WTC11 (cell line): ENCODE results near the gene BPIFB2. TPM values are rescaled to one million over a fixed set of nuclear protein-coding genes. Genes with fewer than 3 reads are reported as not detected.

ENCODE experiments used
- ATAC-seq: fragments of 200-7000 bp; cut with Tn5 transposase; 2 replicates; pipeline ENCODE4 v1.10.0; 2021; ENCODE audit warnings: mild to moderate bottlenecking, moderate library complexity
- CTCF ChIA-PET: fragments of 300-600 bp; sonication (Branson Sonifier 250); formaldehyde crosslinking; loops from one replicate; lab custom pipeline; 2021; ENCODE audit warnings: antibody characterized with exemption; lab: Charles Lee
- POLR2A ChIA-PET: fragments of 350-600 bp; sonication (Branson Sonifier 250); formaldehyde crosslinking; loops from one replicate; lab custom pipeline; 2021; ENCODE audit warnings: antibody characterized with exemption; lab: Charles Lee
- DNase-seq: peaks from one replicate; pipeline ENCODE4 v3.0.0; 2021; ENCODE audit warnings: low spot score
- H3K27ac Mint-ChIP-seq: 2 replicates; pipeline ENCODE4 v1.8.0; 2021; ENCODE audit warnings: mixed read lengths
- H3K27me3 Mint-ChIP-seq: 2 replicates; pipeline ENCODE4 v1.8.0; 2021; ENCODE audit warnings: low read depth, mild to moderate bottlenecking, moderate library complexity, mixed read lengths
- H3K36me3 Mint-ChIP-seq: 2 replicates; pipeline ENCODE4 v1.8.0; 2021; ENCODE audit warnings: mixed read lengths
- H3K4me1 Mint-ChIP-seq: 2 replicates; pipeline ENCODE4 v1.8.0; 2022; ENCODE audit warnings: mixed read lengths
- H3K4me3 Mint-ChIP-seq: 2 replicates; pipeline ENCODE4 v1.8.0; 2021; ENCODE audit warnings: mild to moderate bottlenecking, moderate library complexity, mixed read lengths
- H3K9me3 Mint-ChIP-seq: 2 replicates; pipeline ENCODE4 v1.8.0; 2021; ENCODE audit warnings: mixed read lengths
- ATF1 ChIP-seq: sonication (generic); formaldehyde crosslinking; IDR thresholded peaks from 2 replicates; pipeline ENCODE4 v1.8.1; 2023; ENCODE audit warnings: mild to moderate bottlenecking, moderate library complexity, missing genetic modification reagents
- ATF2 ChIP-seq: sonication (generic); formaldehyde crosslinking; IDR thresholded peaks from 2 replicates; pipeline ENCODE4 v1.8.1; 2022; ENCODE audit warnings: low read depth, missing genetic modification reagents, borderline replicate concordance
- CBFB ChIP-seq: sonication (generic); formaldehyde crosslinking; IDR thresholded peaks from 2 replicates; pipeline ENCODE4 v1.8.1; 2022; ENCODE audit warnings: mild to moderate bottlenecking, low read depth, missing genetic modification reagents
- E2F4 ChIP-seq: sonication (generic); formaldehyde crosslinking; IDR thresholded peaks from 2 replicates; pipeline ENCODE4 v1.8.1; 2022; ENCODE audit warnings: low read depth, mild to moderate bottlenecking, moderate library complexity, missing genetic modification reagents, borderline replicate concordance
- EMX1 ChIP-seq: fragments of 250-450 bp; sonication (Bioruptor Pico); IDR thresholded peaks from 2 replicates; pipeline ENCODE4 v1.8.0; 2021; ENCODE audit warnings: mild to moderate bottlenecking
- JAZF1 ChIP-seq: fragments of 250-450 bp; sonication (Bioruptor Pico); IDR thresholded peaks from 2 replicates; pipeline ENCODE4 v1.9.0; 2021; ENCODE audit warnings: moderate library complexity, mild to moderate bottlenecking, inconsistent platforms
- MAX ChIP-seq: sonication (generic); formaldehyde crosslinking; IDR thresholded peaks from 2 replicates; pipeline ENCODE4 v1.8.0; 2022; ENCODE audit warnings: mild to moderate bottlenecking, missing genetic modification reagents
- MLX ChIP-seq: sonication (generic); formaldehyde crosslinking; IDR thresholded peaks from 2 replicates; pipeline ENCODE4 v1.8.1; 2023; ENCODE audit warnings: mild to moderate bottlenecking, missing genetic modification reagents, moderate library complexity
- MYBL2 ChIP-seq: sonication (generic); formaldehyde crosslinking; IDR thresholded peaks from 2 replicates; pipeline ENCODE4 v1.8.1; 2023; ENCODE audit warnings: mild to moderate bottlenecking, moderate library complexity, missing genetic modification reagents
- SMAD4 ChIP-seq: sonication (generic); formaldehyde crosslinking; IDR thresholded peaks from 2 replicates; pipeline ENCODE4 v1.8.0; 2022; ENCODE audit warnings: mild to moderate bottlenecking, missing genetic modification reagents
- SP1 ChIP-seq: sonication (generic); formaldehyde crosslinking; conservative IDR thresholded peaks from 2 replicates; pipeline ENCODE4 v1.8.1; 2022; ENCODE audit warnings: missing genetic modification reagents
- ZMAT4 ChIP-seq: fragments of 250-450 bp; sonication (Bioruptor Pico); IDR thresholded peaks from 2 replicates; pipeline ENCODE4 v1.9.0; 2021; ENCODE audit warnings: mild to moderate bottlenecking
- ZNF232 ChIP-seq: sonication (generic); formaldehyde crosslinking; IDR thresholded peaks from 2 replicates; pipeline ENCODE4 v1.8.0; 2022; ENCODE audit warnings: mild to moderate bottlenecking, missing genetic modification reagents
- ZNF423 ChIP-seq: fragments of 250-450 bp; sonication (Bioruptor Pico); IDR thresholded peaks from 2 replicates; pipeline ENCODE4 v2.1.2; 2022; ENCODE audit warnings: mild to moderate bottlenecking, moderate library complexity
- ZNF425 ChIP-seq: fragments of 250-450 bp; sonication (Bioruptor Pico); conservative IDR thresholded peaks from 2 replicates; pipeline ENCODE4 v1.9.0; 2021; ENCODE audit warnings: mild to moderate bottlenecking
- ZSCAN18 ChIP-seq: fragments of 250-450 bp; sonication (Bioruptor Pico); IDR thresholded peaks from 2 replicates; pipeline ENCODE4 v2.1.2; 2022; ENCODE audit warnings: mild to moderate bottlenecking, moderate library complexity
- total RNA-seq: library from RNA; stranded (reverse); gene quantifications from 3 replicates; pipeline ENCODE4 v1.2.3, GENCODE V29; 2021

BPIFB2 gene
- total RNA-seq, 1 experiment from 2014 or later: 0.09 TPM

- CTCF ChIA-PET: interaction anchor here (1.6 to 5.6 kb wide), 4 partner anchors 9 to 121 kb away, joined by 6 to 34 read pairs (median 8); partner anchors contain the start of gene SUN5
- POLR2A ChIA-PET: no interaction called here
- ATAC-seq (no peak), DNase-seq (no peak)
- Mint-ChIP-seq H3K27me3 (no peaks in the 10 kb centered on the region), H3K27ac (no peak overlapping the region), H3K36me3 (no peaks in the 10 kb centered on the region), H3K4me3 (no peak overlapping the region)
- TF ChIP-seq ZSCAN18 (CRISPR knock-in tag): no peak
- no peak for TF ChIP-seq MYBL2 (CRISPR knock-in tag)
- no peak for TF ChIP-seq SP1 (CRISPR knock-in tag)
- no peak for TF ChIP-seq JAZF1 (CRISPR knock-in tag)
- TF ChIP-seq ZNF425 (CRISPR knock-in tag): no peak
- TF ChIP-seq E2F4 (CRISPR knock-in tag): no peak
- TF ChIP-seq EMX1 (CRISPR knock-in tag): no peak
- TF ChIP-seq, all 79 proteins: peak for 0
- Mint-ChIP-seq H3K9me3 (no peaks in the 10 kb centered on the region), H3K4me1 (peaks cover 10% of the 10 kb centered on the region; the same call in 1 of the 2 replicates)
Measured at GRCh38 chr20:33015114-33015484, 7.6 kb downstream of the BPIFB2 start.

GRCh38 chr20:33015700-33016580 lies 8.4 kb downstream of the BPIFB2 start:
- H3K9me3 Mint-ChIP-seq: no peaks in the 10 kb centered on the region
- TF ChIP-seq MAX (no peak), MLX (no peak), SMAD4 (CRISPR knock-in tag) (no peak), MYBL2 (CRISPR knock-in tag) (no peak), ZNF232 (no peak), ZNF425 (CRISPR knock-in tag) (no peak), ZMAT4 (CRISPR knock-in tag) (no peak), CBFB (CRISPR knock-in tag) (no peak), ATF2 (CRISPR knock-in tag) (no peak), ZNF423 (CRISPR knock-in tag) (no peak), ATF1 (no peak), E2F4 (CRISPR knock-in tag) (no peak)
- TF ChIP-seq, all 79 proteins: peak for 0
- Mint-ChIP-seq H3K4me1 (peaks cover 9% of the 10 kb centered on the region; the same call in 1 of the 2 replicates), H3K36me3 (no peaks in the 10 kb centered on the region), H3K27ac (no peak overlapping the region), H3K4me3 (no peak overlapping the region), H3K27me3 (no peaks in the 10 kb centered on the region)
- ATAC-seq (no peak), DNase-seq (no peak)
- ChIA-PET CTCF (interaction anchor here (1.1 to 5.6 kb wide), 3 partner anchors 10 to 80 kb away, joined by 3 to 34 read pairs (median 6); partner anchors contain the start of gene SUN5), POLR2A (no interaction called here)
